ENCODE data around the gene ZG16B. TPM values are rescaled to one million over a fixed set of nuclear protein-coding genes. Genes with fewer than 3 reads are reported as not detected.
A peak's percentile ranks its signal among the peaks of the same experiment; 100 is the strongest.

ZG16B gene
- total and polyA plus RNA-seq, 2 donors (not counting 1 experiment from before 2014, with no cell fraction given), result not detected

GRCh38 chr16:2841606-2842339, 11.7 kb downstream of the ZG16B start:
- TF ChIP-seq, protein P1, sequence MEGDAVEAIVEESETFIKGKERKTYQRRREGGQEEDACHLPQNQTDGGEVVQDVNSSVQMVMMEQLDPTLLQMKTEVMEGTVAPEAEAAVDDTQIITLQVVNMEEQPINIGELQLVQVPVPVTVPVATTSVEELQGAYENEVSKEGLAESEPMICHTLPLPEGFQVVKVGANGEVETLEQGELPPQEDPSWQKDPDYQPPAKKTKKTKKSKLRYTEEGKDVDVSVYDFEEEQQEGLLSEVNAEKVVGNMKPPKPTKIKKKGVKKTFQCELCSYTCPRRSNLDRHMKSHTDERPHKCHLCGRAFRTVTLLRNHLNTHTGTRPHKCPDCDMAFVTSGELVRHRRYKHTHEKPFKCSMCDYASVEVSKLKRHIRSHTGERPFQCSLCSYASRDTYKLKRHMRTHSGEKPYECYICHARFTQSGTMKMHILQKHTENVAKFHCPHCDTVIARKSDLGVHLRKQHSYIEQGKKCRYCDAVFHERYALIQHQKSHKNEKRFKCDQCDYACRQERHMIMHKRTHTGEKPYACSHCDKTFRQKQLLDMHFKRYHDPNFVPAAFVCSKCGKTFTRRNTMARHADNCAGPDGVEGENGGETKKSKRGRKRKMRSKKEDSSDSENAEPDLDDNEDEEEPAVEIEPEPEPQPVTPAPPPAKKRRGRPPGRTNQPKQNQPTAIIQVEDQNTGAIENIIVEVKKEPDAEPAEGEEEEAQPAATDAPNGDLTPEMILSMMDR (conservative IDR thresholded peaks at IDR 0.05 in 1 of 2, IDR thresholded peaks at IDR 0.05 in 1 of 2; ENCODE audit: low read depth in 1 of 2, low read length in 2 of 2), result no peak
- TF ChIP-seq EZH2 (IDR thresholded peaks at IDR 0.05; ENCODE audit: low read length, missing control alignments), result no peak
- peaks cover 6% of the 10 kb centered on the region for H3K4me1 ChIP-seq (ENCODE audit: control insufficient read depth, extremely low read depth, insufficient read depth, low read length)
- no peaks in the 10 kb centered on the region for H4K20me1 ChIP-seq (ENCODE audit: control insufficient read depth, extremely low read depth, insufficient read depth, low read length)
- DNase-seq (ENCODE audit: low read depth in 2 of 2), result no peak
- H2AFZ ChIP-seq (ENCODE audit: low read length), result no peak overlapping the region
- H3K4me3 ChIP-seq (replicated peaks in 1 of 4; ENCODE audit: control extremely low read depth in 1 of 4, insufficient read depth in 1 of 4, low read depth in 3 of 4, low read length in 4 of 4), result no peak overlapping the region
- no peaks in the 10 kb centered on the region for H3K27me3 ChIP-seq (ENCODE audit: control insufficient read depth, insufficient read depth, low read length)
- no peak overlapping the region for H3K4me2 ChIP-seq (ENCODE audit: extremely low read depth, insufficient read depth, low read length)
- H3K79me2 ChIP-seq (ENCODE audit: control insufficient read depth, insufficient read depth, low read length), result no peaks in the 10 kb centered on the region
- H3K27ac ChIP-seq (ENCODE audit: insufficient read depth, low read length), result no peak overlapping the region
- no peaks in the 10 kb centered on the region for H3K36me3 ChIP-seq (ENCODE audit: control insufficient read depth, insufficient read depth, low read length)
- H3K9ac ChIP-seq (ENCODE audit: insufficient read depth, low read length), result no peak overlapping the region
- no peaks in the 10 kb centered on the region for H3K9me3 ChIP-seq (ENCODE audit: control insufficient read depth, insufficient read depth, low read depth, low read length)

DNA sequence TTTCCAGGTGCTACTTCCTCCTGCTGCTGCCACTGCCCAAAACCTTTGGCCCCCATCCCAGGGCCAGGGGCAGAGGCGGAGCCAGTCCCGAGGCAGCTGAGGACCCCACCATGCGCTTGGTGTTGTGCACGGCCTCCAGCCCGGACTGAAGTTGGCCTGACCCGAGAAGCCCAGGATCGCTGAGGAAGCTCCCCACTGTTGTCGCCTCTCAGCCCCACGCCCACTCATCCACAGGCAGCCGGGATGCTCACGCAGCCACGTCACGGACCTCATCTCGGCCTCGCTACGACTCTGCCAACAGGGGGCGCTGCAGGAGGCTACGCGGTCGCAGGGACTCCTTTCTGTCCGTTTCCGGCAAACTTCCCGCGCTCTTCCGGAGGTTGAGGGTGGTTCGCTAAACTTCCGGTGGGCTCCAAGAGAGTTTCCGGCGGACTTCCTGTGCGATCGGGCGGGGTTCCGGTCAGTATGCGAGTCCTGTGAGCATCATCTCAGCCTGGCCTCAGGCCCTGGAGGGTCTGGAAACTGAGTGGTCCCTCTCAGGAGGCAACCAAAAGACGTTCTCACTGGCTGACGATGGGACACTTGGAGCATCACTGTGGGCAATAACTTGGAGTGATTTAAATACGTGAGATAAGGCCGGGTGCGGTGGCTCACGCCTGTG, 12.4 kb downstream of the ZG16B start:
- Histone ChIP-seq H3K9ac (ENCODE audit: insufficient read depth, low read length) (no peak overlapping the region), H3K4me2 (ENCODE audit: extremely low read depth, insufficient read depth, low read length) (no peak overlapping the region), H3K27ac (ENCODE audit: insufficient read depth, low read length) (no peak overlapping the region), H3K27me3 (ENCODE audit: control insufficient read depth, insufficient read depth, low read length) (no peaks in the 10 kb centered on the region), H3K4me3 (replicated peaks in 1 of 4; ENCODE audit: control extremely low read depth in 1 of 4, insufficient read depth in 1 of 4, low read depth in 3 of 4, low read length in 4 of 4) (peak overlapping the region in 1 of 4 experiments; percentile 7), H3K36me3 (ENCODE audit: control insufficient read depth, insufficient read depth, low read length) (no peaks in the 10 kb centered on the region), H3K9me3 (ENCODE audit: control insufficient read depth, insufficient read depth, low read depth, low read length) (no peaks in the 10 kb centered on the region), H3K4me1 (ENCODE audit: control insufficient read depth, extremely low read depth, insufficient read depth, low read length) (peaks cover 6% of the 10 kb centered on the region), H3K79me2 (ENCODE audit: control insufficient read depth, insufficient read depth, low read length) (no peaks in the 10 kb centered on the region), H4K20me1 (ENCODE audit: control insufficient read depth, extremely low read depth, insufficient read depth, low read length) (no peaks in the 10 kb centered on the region), H2AFZ (ENCODE audit: low read length) (peak overlapping the region; percentile 33)
- TF ChIP-seq EZH2 (IDR thresholded peaks at IDR 0.05; ENCODE audit: low read length, missing control alignments), result no peak
- TF ChIP-seq, protein P1 (conservative IDR thresholded peaks at IDR 0.05 in 1 of 2, IDR thresholded peaks at IDR 0.05 in 1 of 2; ENCODE audit: low read depth in 1 of 2, low read length in 2 of 2), result peak; percentile 41 to 45
- DNase-seq (ENCODE audit: low read depth in 2 of 2), result peak; percentile 56 to 62

- Histone ChIP-seq H3K4me1 (ENCODE audit: control insufficient read depth, extremely low read depth, insufficient read depth, low read length) (peaks cover 6% of the 10 kb centered on the region), H3K4me2 (ENCODE audit: extremely low read depth, insufficient read depth, low read length) (no peak overlapping the region), H2AFZ (ENCODE audit: low read length) (no peak overlapping the region), H3K27ac (ENCODE audit: insufficient read depth, low read length) (no peak overlapping the region), H3K4me3 (replicated peaks in 1 of 4; ENCODE audit: control extremely low read depth in 1 of 4, insufficient read depth in 1 of 4, low read depth in 3 of 4, low read length in 4 of 4) (no peak overlapping the region), H3K9me3 (ENCODE audit: control insufficient read depth, insufficient read depth, low read depth, low read length) (no peaks in the 10 kb centered on the region), H3K79me2 (ENCODE audit: control insufficient read depth, insufficient read depth, low read length) (no peaks in the 10 kb centered on the region), H3K9ac (ENCODE audit: insufficient read depth, low read length) (no peak overlapping the region), H3K27me3 (ENCODE audit: control insufficient read depth, insufficient read depth, low read length) (no peaks in the 10 kb centered on the region), H3K36me3 (ENCODE audit: control insufficient read depth, insufficient read depth, low read length) (no peaks in the 10 kb centered on the region), H4K20me1 (ENCODE audit: control insufficient read depth, extremely low read depth, insufficient read depth, low read length) (no peaks in the 10 kb centered on the region)
- DNase-seq (ENCODE audit: low read depth in 2 of 2), result no peak
- TF ChIP-seq, protein P1 (conservative IDR thresholded peaks at IDR 0.05 in 1 of 2, IDR thresholded peaks at IDR 0.05 in 1 of 2; ENCODE audit: low read depth in 1 of 2, low read length in 2 of 2), result no peak
Measured at GRCh38 chr16:2843526-2843925, 13.4 kb downstream of the ZG16B start.
